Activated naive CD4-positive, alpha-beta T cell (primary cell): ENCODE measurements around the gene ADAM12.
"Not testable (repeated sequence)": the region's sequence is repeated elsewhere in the genome, so short reads cannot be mapped to it uniquely, and the experiment has no call there.

Experiments
- DNase-seq, 4 experiments: peaks; one replicate each; lab custom pipeline; 2025; lab: John Stamatoyannopoulos, UW

The ADAM12 gene

GRCh38 chr10:126175641-126176262 is 212.5 kb downstream of the ADAM12 start:
- no peak for DNase-seq

GRCh38 chr10:126172755-126173154 is 215.5 kb downstream of the ADAM12 start:
- not testable (repeated sequence) for DNase-seq

- DNase-seq: no peak
These were observed 216.7 kb downstream of the ADAM12 start for GRCh38 chr10:126171555-126171954.

GRCh38 chr10:126170776-126171175 is 217.5 kb downstream of the ADAM12 start:
- no peak for DNase-seq

GRCh38 chr10:126170371-126170770 is 217.9 kb downstream of the ADAM12 start:
- no peak for DNase-seq

- no peak for DNase-seq
These were observed 218.4 kb downstream of the ADAM12 start for GRCh38 chr10:126169899-126170298.

- DNase-seq: no peak
These were observed 221.5 kb downstream of the ADAM12 start for GRCh38 chr10:126166797-126167196.

GRCh38 chr10:126165874-126166273 is 222.4 kb downstream of the ADAM12 start:
- no peak for DNase-seq

- DNase-seq: no peak
These were observed 224.8 kb downstream of the ADAM12 start for GRCh38 chr10:126163506-126163905.

- DNase-seq: no peak
These were observed 226.6 kb downstream of the ADAM12 start for GRCh38 chr10:126161691-126162090.

GRCh38 chr10:126160971-126161630 is 227.2 kb downstream of the ADAM12 start:
- no peak for DNase-seq

GRCh38 chr10:126160571-126160970 is 227.7 kb downstream of the ADAM12 start:
- no peak for DNase-seq

- DNase-seq: no peak
These were observed 230.0 kb downstream of the ADAM12 start for GRCh38 chr10:126158133-126158892.

- DNase-seq: no peak
These were observed 231.1 kb downstream of the ADAM12 start for GRCh38 chr10:126157189-126157588.

- DNase-seq: no peak
These were observed 231.8 kb downstream of the ADAM12 start for GRCh38 chr10:126156503-126156902.

GRCh38 chr10:126156012-126156411 is 232.3 kb downstream of the ADAM12 start:
- DNase-seq: no peak

GRCh38 chr10:126155528-126155927 is 232.7 kb downstream of the ADAM12 start:
- no peak for DNase-seq

GRCh38 chr10:126153711-126154628 is 234.3 kb downstream of the ADAM12 start:
- no peak for DNase-seq

- DNase-seq: no peak
These were observed 240.2 kb downstream of the ADAM12 start for GRCh38 chr10:126147866-126148587.

GRCh38 chr10:126146771-126147170 is 241.5 kb downstream of the ADAM12 start:
- no peak for DNase-seq

GRCh38 chr10:126143117-126143516 is 245.2 kb downstream of the ADAM12 start:
- DNase-seq: no peak
